ENCODE measurements around the gene ESYT1.

Gene ESYT1

DNA sequence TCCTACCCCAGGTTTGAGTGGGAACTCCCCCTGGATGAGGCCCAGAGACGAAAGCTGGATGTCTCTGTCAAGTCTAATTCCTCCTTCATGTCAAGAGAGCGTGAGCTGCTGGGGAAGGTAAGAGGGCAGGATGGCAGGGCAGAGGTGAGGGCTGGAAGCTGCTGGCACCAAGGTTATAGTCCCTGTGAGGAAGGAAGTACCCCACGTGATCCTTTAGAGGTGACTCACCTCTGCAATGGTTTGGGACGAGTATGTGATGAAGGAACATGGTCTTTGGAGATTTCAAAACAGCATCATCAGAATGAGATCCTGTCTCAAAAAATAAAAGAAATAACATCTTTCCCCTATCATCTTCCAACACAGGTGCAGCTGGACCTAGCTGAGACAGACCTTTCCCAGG is 15.2 kb downstream of the ESYT1 start:
- Histone ChIP-seq H3K36me3 (ENCODE audit: insufficient read depth, low read length) (peaks cover 50% of the 10 kb centered on the region; the same call in 1 of the 2 replicates), H3K9ac (ENCODE audit: low read depth, low read length, poor library complexity, severe bottlenecking) (no peak overlapping the region), H3K9me3 (ENCODE audit: insufficient read depth, low read depth, low read length) (no peaks in the 10 kb centered on the region), H3K4me2 (ENCODE audit: low read depth, low read length, poor library complexity, severe bottlenecking) (no peak overlapping the region), H4K20me1 (ENCODE audit: insufficient read depth, low read length, poor library complexity, severe bottlenecking) (no peaks in the 10 kb centered on the region), H2AFZ (ENCODE audit: low read length) (no peak overlapping the region), H3K4me3 (ENCODE audit: low read length, poor library complexity, severe bottlenecking) (no peak overlapping the region), H3F3A (ENCODE audit: low read depth) (peaks cover 7% of the 10 kb centered on the region), H3K79me2 (ENCODE audit: insufficient read depth, low read length) (no peaks in the 10 kb centered on the region), H3K27me3 (ENCODE audit: insufficient read depth, low read length, poor library complexity, severe bottlenecking) (no peaks in the 10 kb centered on the region), H3K4me1 (ENCODE audit: insufficient read depth, low read length, poor library complexity, severe bottlenecking) (peaks cover 6% of the 10 kb centered on the region), H3K9me2 (replicated peaks; ENCODE audit: low read depth, low read length) (no peaks in the 10 kb centered on the region)
- no peak for TF ChIP-seq EZH2phosphoT487 (IDR thresholded peaks at IDR 0.05; ENCODE audit: borderline replicate concordance)
- TF ChIP-seq, protein P1, sequence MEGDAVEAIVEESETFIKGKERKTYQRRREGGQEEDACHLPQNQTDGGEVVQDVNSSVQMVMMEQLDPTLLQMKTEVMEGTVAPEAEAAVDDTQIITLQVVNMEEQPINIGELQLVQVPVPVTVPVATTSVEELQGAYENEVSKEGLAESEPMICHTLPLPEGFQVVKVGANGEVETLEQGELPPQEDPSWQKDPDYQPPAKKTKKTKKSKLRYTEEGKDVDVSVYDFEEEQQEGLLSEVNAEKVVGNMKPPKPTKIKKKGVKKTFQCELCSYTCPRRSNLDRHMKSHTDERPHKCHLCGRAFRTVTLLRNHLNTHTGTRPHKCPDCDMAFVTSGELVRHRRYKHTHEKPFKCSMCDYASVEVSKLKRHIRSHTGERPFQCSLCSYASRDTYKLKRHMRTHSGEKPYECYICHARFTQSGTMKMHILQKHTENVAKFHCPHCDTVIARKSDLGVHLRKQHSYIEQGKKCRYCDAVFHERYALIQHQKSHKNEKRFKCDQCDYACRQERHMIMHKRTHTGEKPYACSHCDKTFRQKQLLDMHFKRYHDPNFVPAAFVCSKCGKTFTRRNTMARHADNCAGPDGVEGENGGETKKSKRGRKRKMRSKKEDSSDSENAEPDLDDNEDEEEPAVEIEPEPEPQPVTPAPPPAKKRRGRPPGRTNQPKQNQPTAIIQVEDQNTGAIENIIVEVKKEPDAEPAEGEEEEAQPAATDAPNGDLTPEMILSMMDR (conservative IDR thresholded peaks at IDR 0.05; ENCODE audit: low read length), result no peak

DNA sequence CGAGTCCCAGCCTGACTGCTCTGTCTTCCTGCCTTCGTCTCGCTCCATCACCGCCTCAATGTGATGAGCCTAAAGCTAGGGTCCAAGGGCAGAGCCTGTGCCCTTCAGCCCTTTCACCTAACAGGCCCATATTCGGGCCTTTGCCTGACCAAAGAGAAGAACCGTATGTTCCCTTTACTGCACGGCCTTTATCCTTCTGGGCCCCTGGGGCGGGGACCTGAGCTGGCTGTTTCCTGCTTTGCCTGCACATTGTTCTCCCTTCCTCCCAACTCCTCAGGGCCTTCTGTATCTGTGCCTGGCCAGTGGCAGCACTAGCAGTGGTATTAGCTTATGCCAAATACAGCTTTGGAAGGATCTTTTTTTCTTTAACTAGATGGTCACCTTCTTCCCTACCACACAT is 15.8 kb downstream of the ESYT1 start:
- H3K4me1 ChIP-seq (ENCODE audit: insufficient read depth, low read length, poor library complexity, severe bottlenecking), result no peaks in the 10 kb centered on the region
- H3K4me3 ChIP-seq (ENCODE audit: low read length, poor library complexity, severe bottlenecking), result no peak overlapping the region
- H3K27me3 ChIP-seq (ENCODE audit: insufficient read depth, low read length, poor library complexity, severe bottlenecking), result no peaks in the 10 kb centered on the region
- no peaks in the 10 kb centered on the region for H4K20me1 ChIP-seq (ENCODE audit: insufficient read depth, low read length, poor library complexity, severe bottlenecking)
- no peak overlapping the region for H3K9ac ChIP-seq (ENCODE audit: low read depth, low read length, poor library complexity, severe bottlenecking)
- H3F3A ChIP-seq (ENCODE audit: low read depth), result peaks cover under 1% of the 10 kb centered on the region; the same call in 1 of the 2 replicates
- H3K36me3 ChIP-seq (ENCODE audit: insufficient read depth, low read length), result peaks cover 50% of the 10 kb centered on the region; the same call in 1 of the 2 replicates
- H3K79me2 ChIP-seq (ENCODE audit: insufficient read depth, low read length), result no peaks in the 10 kb centered on the region
- no peaks in the 10 kb centered on the region for H3K9me3 ChIP-seq (ENCODE audit: insufficient read depth, low read depth, low read length)
- no peak overlapping the region for H2AFZ ChIP-seq (ENCODE audit: low read length)
- H3K4me2 ChIP-seq (ENCODE audit: low read depth, low read length, poor library complexity, severe bottlenecking), result no peak overlapping the region
- TF ChIP-seq, protein P1 (conservative IDR thresholded peaks at IDR 0.05; ENCODE audit: low read length), result no peak
- no peak for TF ChIP-seq EZH2phosphoT487 (IDR thresholded peaks at IDR 0.05; ENCODE audit: borderline replicate concordance)
- H3K9me2 ChIP-seq (replicated peaks; ENCODE audit: low read depth, low read length), result no peaks in the 10 kb centered on the region

DNA sequence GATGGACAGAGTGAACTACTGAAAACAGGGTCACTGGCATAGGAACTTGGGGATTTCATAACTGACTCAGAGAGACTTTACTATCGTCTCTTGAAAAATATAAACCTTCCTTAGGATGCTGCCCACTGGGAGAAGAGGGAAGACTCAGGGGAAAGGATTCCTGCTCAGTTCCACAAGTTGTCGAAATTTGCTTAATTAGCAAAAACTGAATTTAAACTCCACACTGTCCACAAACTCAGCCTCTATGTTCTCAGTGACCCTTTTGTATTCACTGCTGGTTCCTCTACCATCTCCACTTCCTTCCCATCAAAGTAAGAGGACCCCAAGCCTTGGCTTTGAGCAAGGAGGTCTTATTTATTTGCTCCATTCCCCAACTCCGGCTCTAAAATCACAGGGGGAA is 17.1 kb downstream of the ESYT1 start:
- no peak overlapping the region for H3K4me3 ChIP-seq (ENCODE audit: low read length, poor library complexity, severe bottlenecking)
- H3K79me2 ChIP-seq (ENCODE audit: insufficient read depth, low read length), result no peaks in the 10 kb centered on the region
- H3K27me3 ChIP-seq (ENCODE audit: insufficient read depth, low read length, poor library complexity, severe bottlenecking), result no peaks in the 10 kb centered on the region
- no peaks in the 10 kb centered on the region for H3F3A ChIP-seq (ENCODE audit: low read depth)
- H3K4me1 ChIP-seq (ENCODE audit: insufficient read depth, low read length, poor library complexity, severe bottlenecking), result no peaks in the 10 kb centered on the region
- no peaks in the 10 kb centered on the region for H3K9me2 ChIP-seq (replicated peaks; ENCODE audit: low read depth, low read length)
- no peaks in the 10 kb centered on the region for H4K20me1 ChIP-seq (ENCODE audit: insufficient read depth, low read length, poor library complexity, severe bottlenecking)
- TF ChIP-seq EZH2phosphoT487 (IDR thresholded peaks at IDR 0.05; ENCODE audit: borderline replicate concordance), result no peak
- TF ChIP-seq, protein P1 (conservative IDR thresholded peaks at IDR 0.05; ENCODE audit: low read length), result no peak
- H3K9me3 ChIP-seq (ENCODE audit: insufficient read depth, low read depth, low read length), result no peaks in the 10 kb centered on the region
- H3K36me3 ChIP-seq (ENCODE audit: insufficient read depth, low read length), result peaks cover 38% of the 10 kb centered on the region; the same call in 1 of the 2 replicates
- H3K9ac ChIP-seq (ENCODE audit: low read depth, low read length, poor library complexity, severe bottlenecking), result no peak overlapping the region
- no peak overlapping the region for H3K4me2 ChIP-seq (ENCODE audit: low read depth, low read length, poor library complexity, severe bottlenecking)
- no peak overlapping the region for H2AFZ ChIP-seq (ENCODE audit: low read length)
